SHP77 treated with DMSO at 0.1 percent for 48 hours (cell line): ENCODE data around the gene HSD17B10.
"Not testable (repeated sequence)": the region's sequence is repeated elsewhere in the genome, so short reads cannot be mapped to it uniquely, and the experiment has no call there.

Source experiments
- DNase-seq: peaks from one replicate; lab custom pipeline; 2025; lab: John Stamatoyannopoulos, UW

Gene HSD17B10

GRCh38 chrX:53433651-53434639, at the start of gene HSD17B10:
Gene HSD17B10, minus strand, starts transcription at chrX:53434370. Its CDS starts 25 bp downstream, at chrX:53434345.
- peak; percentile 94 for DNase-seq

DNA sequence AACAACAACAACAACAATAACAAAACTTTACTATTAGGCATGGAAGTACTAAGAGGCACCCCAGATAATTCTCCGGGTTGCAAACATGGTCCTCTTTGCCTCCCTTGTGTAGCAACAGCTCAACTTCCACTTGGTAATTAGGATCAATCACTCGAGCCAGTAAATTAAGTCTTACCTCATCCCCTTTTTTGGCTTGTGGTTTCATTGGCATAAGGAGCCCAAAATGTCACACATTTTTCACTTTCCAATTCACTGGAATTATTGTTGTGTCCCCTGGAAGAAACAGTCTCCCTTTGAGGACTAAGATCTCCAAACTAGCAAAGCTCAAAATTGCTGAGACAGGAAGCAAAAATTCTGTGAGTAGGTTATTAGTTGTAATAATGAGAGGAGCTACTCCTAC, 49.2 kb upstream of the HSD17B10 start:
- DNase-seq, result no peak

DNA sequence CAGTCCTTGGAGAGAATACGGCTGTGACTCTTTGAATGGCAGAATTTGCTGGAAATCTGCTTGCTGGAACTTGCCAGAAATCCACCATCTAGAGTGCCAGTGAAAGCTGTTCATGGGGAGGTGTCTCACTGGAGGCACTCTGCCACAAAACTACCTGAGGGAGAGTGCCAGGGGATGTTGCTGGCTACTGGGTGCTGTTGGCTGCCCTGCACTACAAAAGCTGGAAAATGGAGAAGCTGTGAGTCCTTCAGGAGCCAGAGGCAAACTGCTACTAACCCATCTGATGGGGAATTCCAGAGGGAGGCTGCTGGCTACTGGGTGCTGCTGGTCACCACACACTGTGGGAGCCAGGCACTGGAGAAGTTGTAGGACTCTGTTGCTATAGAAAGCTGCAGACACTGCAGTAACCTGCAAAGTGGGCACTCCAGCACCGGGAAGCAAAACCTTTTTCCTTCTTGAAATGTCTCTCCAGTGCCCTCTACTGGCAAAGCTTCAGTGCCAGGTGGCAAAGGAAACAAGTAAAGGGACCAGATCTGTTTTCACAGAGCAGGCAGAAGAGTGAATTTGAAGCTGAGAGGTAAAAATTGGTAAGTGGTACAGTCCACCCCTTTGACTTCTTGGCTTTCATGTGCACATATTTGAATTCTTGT, 47.8 kb upstream of the HSD17B10 start:
- peak; percentile 82 for DNase-seq

DNA sequence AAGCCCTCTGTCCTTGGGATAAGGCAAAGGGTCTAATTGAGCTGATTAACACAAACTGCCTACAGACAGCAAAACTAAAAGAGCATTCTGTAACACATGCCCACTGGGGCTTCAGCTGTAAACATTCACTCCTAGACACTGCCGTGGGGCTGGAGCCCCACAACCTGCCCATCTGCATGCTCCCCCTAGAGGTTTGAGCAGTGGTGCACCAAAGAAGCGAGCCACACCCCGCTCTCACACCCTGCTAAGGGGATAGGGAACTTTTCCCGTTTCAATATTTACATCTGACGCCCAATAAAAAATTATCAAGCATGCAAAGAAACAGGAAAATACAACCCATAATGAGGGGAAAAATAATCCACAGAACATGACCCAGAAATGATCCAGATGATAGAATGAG, 46.9 kb upstream of the HSD17B10 start:
- peak; percentile 18 for DNase-seq

DNA sequence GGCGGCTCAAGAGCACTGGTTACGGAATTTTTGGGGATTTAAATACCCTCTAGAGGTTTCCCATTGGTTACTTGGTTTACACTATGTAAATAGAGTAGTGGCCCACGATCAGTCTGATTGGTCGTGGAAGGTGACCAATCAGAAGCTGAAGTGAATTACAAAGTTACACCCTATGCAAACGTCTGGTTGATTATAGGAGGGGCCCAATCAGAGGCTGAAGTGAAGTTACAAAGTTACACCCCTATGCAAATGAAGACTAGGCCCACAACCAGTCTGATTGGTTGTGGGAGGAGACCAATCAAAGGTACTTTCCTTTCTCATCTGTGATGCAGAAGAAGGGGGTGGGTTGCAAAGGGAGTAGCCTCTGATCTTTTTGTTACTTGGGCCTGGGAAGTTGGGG, 45.1 kb upstream of the HSD17B10 start:
- DNase-seq, result no peak

DNA sequence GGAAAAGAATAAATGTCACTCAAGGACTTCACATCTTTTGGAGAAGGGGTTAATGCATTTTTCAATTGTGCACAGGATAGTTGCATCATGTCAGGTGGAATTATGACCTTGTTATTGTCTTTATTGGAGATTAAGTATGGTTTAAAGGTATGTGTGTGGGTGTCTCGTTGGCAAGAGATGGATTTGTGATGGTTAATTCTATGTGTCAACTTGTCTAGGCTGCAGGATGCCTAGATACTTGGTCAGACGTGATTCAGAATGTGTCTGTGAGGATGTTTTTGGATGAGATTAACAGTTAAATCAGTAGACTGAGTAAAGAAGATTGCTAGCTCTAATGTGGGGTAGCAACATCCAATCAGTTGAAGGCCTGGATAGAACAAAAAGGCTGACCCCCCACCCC, 42.2 kb upstream of the HSD17B10 start:
- no peak for DNase-seq

DNA sequence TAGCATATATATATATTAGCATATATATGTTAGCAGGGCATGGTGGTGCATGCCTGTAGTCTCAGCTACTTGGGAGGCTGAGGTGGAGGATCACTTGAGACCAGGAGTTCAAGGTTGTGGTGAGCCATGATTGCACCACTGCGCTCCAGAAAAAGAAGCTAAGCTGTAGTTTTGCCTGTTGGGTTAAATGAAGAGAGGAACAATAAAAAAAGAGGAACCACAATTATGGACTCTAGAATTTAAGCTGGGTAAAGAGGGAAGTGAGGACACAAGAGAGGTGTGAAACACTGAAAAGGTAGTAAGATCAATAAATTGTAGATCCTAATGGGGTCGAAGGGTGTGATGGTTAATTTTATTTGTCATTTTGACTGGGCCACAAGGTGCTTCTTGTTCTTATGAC, 40.5 kb upstream of the HSD17B10 start:
- DNase-seq, result no peak

- DNase-seq, result no peak
These were observed 37.2 kb upstream of the HSD17B10 start for GRCh38 chrX:53471346-53471745.

DNA sequence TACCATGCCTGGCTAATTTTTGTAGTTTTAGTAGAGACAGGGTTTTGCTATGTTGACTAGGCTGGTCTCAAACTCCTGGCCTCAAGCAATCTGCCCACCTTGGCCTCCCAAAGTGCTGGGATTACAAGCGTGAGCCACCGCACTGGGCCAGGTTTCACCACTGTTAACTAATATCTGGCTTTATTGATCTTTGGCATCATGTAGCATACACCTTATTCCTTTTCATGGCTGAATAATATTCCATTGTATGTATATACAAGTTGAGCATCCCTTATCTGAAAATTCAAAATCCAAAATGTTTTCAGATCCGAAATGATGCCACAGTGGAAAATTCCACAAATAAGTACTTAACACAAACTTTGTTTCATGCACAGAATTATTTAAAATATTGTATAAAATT, 34.5 kb upstream of the HSD17B10 start:
- not testable (repeated sequence) for DNase-seq

GRCh38 chrX:53458082-53458481, 23.9 kb upstream of the HSD17B10 start:
- no peak for DNase-seq

DNA sequence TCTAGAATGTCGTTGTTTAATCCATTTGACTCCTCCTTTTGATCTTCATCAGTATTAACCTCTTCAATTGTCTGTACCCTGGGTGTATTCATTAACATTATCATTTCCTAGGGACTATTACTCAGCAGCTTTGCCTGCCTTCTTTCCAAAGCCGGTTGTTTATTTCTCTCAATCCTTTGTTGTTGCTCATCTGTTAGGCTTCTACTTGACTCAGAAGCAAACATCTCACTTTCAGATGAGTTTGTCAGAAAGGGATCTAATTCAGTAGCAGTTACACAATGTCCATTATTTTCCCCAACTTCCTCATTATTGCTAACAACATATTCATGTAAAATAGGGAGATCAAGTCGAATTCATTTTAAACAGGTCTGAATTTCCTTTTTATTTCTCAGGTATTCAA, 22.1 kb upstream of the HSD17B10 start:
- no peak for DNase-seq

DNA sequence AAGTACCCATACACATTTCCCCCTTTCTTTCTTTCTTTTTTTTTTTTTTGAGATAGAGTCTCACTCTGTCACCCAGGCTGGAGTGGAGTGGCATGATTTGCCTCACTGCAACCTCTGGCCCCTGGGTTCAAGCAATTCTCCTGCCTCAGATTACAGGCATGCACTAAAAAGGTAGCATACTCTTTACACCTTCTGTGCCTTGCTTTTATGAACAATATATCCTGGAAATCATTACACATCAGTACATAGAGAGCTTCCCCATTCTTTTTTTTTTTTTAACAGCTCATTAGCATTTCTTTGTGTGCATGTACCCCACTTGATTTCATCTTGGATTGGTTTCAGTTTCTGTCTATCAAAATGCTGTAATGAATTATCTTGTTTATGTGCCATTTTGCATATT, 18.6 kb upstream of the HSD17B10 start:
- DNase-seq, result no peak

DNA sequence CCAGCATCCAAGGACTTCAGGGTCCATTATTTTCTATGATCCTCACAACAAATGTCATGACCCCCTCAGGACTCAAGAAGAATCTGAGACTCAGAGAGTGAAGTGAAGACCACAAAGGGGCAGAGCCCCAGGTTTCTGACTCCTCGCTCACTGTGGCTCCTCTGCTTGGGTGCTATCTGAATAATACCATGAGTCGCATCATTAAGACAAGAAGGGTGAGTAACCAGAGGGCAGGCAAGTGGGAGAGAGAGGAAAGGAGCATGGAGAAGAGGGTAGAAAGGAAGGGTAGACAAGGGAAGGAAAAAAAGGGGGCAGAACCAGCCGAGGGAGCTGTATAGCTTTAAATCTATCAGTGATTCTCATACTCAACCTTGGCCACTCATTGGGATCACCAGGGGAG, 15.5 kb upstream of the HSD17B10 start:
- DNase-seq, result no peak

- no peak for DNase-seq
These were observed 13.3 kb upstream of the HSD17B10 start for GRCh38 chrX:53447441-53447840.

DNA sequence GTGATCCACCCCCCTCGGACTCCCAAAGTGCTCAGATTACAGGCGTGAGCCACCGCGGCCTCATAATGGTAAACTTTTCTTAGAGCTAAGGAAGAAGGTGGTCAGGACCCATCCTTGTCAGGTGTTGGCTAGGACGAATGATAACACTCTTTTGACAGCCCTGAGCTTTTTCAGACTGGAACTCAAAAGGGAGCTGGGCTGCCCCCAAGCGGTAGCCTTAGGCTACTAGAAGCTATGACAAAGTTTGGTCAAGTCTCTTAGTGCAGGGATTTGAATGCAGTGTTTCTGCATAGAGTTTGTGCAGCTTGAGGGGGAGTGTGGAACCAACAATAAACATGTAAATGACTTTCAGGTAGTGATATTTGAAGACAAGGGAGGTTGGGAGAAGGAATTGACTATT, 11.8 kb upstream of the HSD17B10 start:
- peak; percentile 43 for DNase-seq

DNA sequence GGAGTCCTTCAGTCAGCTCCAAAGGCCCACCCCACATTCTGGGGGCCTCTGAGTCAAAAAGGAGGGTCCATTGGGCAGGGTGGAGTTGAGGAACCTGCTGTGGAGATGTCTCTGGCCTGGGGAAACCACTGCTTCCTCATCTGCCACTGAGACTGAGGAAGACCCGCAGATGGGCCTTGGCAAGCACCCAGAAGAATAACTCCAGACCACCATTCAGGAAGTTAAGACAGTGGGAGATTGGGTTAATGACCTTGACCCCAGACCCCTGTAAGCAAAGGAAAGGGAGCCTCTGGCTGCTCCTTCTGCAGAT, 8.1 kb upstream of the HSD17B10 start:
- no peak for DNase-seq

GRCh38 chrX:53441531-53442321, 7.6 kb upstream of the HSD17B10 start:
- peak; percentile 96 for DNase-seq

DNA sequence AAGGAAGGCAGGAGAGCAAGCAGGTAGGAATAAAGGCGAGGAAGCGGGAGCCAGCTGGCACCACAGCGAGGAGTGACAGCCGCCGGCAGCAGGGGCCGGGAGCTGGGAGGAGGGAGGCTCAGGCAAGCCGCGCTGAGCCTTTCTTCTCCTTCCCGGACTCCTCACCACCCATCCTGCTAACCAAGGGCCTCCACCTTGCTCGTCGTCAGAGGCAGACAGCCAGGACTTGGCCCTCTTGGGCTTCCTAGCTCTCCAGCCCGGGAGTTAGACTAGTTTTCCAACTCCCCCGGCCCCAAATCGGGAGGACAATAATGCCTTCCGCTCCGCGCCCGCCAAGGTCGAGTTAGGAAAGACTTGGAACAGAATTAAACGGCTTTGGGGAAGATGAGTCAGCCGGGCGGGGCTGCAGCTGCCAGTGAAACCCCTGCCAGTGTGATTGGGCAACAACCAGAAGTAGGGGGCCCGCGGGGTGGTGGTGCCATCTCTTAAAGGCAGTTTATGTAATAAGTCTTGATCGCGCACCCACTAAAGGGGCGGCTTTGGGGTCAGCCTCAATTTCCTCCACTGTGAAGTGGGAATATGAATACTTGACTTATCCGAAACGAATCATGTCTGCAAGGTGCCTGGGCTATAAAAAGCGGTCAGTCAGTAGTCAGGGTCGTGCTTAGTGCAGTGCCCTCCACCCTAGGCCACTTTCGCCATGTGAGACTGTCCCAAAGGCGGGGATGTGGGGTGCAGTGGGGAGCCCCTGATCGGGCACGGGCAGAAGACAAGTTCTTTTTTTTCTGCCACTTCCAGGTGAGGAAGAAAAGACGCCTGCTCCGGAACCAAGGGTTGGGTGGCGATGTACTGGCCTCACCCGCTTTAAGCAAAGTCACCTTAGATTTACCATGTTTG, 6.7 kb upstream of the HSD17B10 start:
- DNase-seq, result peak; percentile 52

- peak; percentile 68 for DNase-seq
These were observed 5.9 kb upstream of the HSD17B10 start for GRCh38 chrX:53440101-53440500.

DNA sequence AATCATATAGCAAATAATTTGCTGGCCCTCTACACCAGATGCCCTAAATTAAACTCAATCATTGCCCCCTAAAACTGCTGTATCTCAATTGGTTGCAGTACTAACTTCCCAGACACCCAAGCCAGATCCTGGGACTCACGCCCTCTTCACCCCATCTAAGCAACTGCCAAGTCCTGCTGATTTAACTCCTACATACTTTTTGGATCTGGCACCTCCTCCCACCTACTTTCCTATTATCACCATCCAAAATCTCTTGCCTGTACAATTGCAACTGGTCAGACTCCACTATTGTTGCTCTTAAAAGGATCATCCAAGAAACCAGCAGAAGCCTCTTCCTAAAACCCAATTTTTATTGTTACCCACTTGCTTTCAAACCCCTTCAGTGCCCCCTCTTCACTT, 4.7 kb upstream of the HSD17B10 start:
- DNase-seq, result no peak

DNA sequence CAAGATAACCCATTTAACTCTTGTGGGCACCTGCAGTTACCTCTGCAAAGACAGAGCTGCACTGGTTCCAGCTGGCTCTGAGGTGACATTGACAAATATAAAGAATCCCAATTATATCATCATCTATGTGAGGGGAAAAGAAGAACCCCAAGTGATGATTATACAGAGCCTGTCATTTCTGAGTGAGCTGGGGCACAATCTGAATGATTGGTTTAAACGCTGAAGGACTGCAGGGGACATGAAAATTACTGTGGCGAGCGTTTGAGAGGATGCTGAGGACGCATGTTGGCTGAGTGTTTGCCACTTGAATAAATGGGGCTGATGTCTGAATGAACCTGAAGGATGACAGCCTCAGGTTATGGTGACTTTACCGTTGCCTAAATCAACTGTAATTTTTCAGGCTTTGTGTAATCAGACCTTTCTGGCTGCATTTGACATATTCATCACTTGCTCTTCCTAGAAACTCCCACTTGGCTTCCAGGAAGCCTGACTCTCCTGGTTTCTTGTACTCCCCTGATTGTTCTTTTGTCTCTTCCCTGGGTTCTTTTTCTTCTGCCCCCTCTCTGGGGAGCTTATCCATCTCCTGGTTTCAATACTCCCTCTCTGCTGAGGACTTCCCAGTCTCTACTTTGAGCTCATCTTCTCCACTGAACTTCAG, 4.1 kb upstream of the HSD17B10 start:
- no peak for DNase-seq
